ENCODE data around the gene RIMBP3C.
"Not testable (repeated sequence)": the region's sequence is repeated elsewhere in the genome, so short reads cannot be mapped to it uniquely, and the experiment has no call there.

- not testable (repeated sequence) for TF ChIP-seq CTCF, POLR2A, EP300 (IDR thresholded peaks at IDR 0.05)
Observed at GRCh38 chr22:21539862-21540261, 11.4 kb downstream of the RIMBP3C start.
